ENCODE measurements around the gene KIRREL3.

The KIRREL3 gene

GRCh38 chr11:126992804-126993111 lies 7.8 kb downstream of the KIRREL3 start:
- H3K4me3 ChIP-seq, result no peak overlapping the region
- H3K9me3 ChIP-seq (ENCODE audit: low read depth, low read length), result no peaks in the 10 kb centered on the region
- TF ChIP-seq EZH2 (IDR thresholded peaks at IDR 0.05), result no peak
- TF ChIP-seq FOXP2 (optimal IDR thresholded peaks at IDR 0.05; ENCODE audit: control extremely low read depth, extremely low read length, insufficient read depth), result no peak
- TF ChIP-seq POLR2AphosphoS5 (IDR thresholded peaks at IDR 0.05; ENCODE audit: borderline replicate concordance, low read depth, low read length), result no peak
- H3K27ac ChIP-seq, result no peak overlapping the region
- no peak overlapping the region for H3K9ac ChIP-seq (ENCODE audit: insufficient read length)
- no peak for DNase-seq (ENCODE audit: low read depth, low spot score)
- no peaks in the 10 kb centered on the region for H3K36me3 ChIP-seq (ENCODE audit: insufficient read depth, low read length)

DNA sequence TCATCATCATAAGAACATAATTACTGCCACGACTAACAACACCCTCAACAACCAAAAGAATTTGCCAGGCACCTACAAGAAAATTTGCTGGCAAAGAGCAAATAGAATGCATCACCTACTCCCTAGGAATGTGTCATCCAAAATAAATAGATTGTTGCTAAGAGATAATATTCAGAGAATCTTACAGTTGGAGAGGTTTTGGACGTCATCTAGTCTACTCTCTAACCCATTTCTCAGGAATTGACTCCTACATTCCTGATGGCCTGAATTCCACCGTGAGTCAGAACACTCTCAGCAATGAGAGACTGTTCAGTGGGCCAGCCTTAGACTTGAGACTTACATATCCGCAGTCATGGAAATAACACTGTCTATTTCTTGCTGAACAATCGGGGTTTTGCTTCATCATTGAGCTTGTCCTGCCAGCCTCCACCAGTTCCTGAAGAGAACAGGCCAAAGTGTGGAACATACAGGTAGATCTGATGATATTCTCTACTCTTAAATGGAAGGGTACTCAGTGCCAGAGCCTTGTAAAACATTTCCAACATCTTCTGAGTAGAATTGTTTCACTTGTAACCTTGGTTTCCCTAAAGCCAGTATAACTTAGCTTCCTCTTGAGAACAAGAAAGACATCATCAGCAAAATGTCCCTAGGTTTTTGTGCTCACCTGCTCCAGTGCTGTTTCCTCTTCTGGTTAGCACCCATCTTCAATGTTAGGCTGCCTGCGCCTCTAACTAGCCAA lies 8.3 kb downstream of the KIRREL3 start:
- Histone ChIP-seq H3K9me3 (ENCODE audit: low read depth, low read length) (no peaks in the 10 kb centered on the region), H3K27ac (no peak overlapping the region), H3K4me3 (no peak overlapping the region), H3K36me3 (ENCODE audit: insufficient read depth, low read length) (no peaks in the 10 kb centered on the region), H3K9ac (ENCODE audit: insufficient read length) (no peak overlapping the region)
- no peak for DNase-seq (ENCODE audit: low read depth, low spot score)
- TF ChIP-seq FOXP2 (optimal IDR thresholded peaks at IDR 0.05; ENCODE audit: control extremely low read depth, extremely low read length, insufficient read depth) (no peak), EZH2 (IDR thresholded peaks at IDR 0.05) (no peak), POLR2AphosphoS5 (IDR thresholded peaks at IDR 0.05; ENCODE audit: borderline replicate concordance, low read depth, low read length) (no peak)

DNA sequence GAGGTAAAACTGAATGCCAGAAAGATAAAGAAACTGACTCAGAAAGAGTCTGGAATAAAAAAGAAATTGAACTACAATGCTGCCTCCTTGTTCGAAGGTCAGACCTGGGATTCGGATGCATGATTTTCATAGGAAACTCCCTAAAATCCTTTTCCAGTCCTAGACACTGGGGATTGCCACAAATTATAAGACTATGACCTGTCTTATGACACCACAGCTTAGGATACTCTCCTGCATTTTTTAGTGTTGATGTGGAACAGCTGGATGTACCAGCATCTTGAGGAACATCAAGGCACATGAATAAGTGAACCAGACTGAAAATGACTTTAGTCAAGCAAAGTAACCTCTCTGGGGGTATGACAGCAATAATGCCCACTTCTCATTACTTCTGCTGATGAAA lies 9.0 kb downstream of the KIRREL3 start:
- no peak for DNase-seq (ENCODE audit: low read depth, low spot score)
- Histone ChIP-seq H3K36me3 (ENCODE audit: insufficient read depth, low read length) (no peaks in the 10 kb centered on the region), H3K27ac (no peak overlapping the region), H3K9me3 (ENCODE audit: low read depth, low read length) (no peaks in the 10 kb centered on the region), H3K4me3 (no peak overlapping the region), H3K9ac (ENCODE audit: insufficient read length) (no peak overlapping the region)
- no peak for TF ChIP-seq POLR2AphosphoS5 (IDR thresholded peaks at IDR 0.05; ENCODE audit: borderline replicate concordance, low read depth, low read length)
- TF ChIP-seq EZH2 (IDR thresholded peaks at IDR 0.05), result no peak
- TF ChIP-seq FOXP2 (optimal IDR thresholded peaks at IDR 0.05; ENCODE audit: control extremely low read depth, extremely low read length, insufficient read depth), result no peak

GRCh38 chr11:126990716-126991480 lies 9.7 kb downstream of the KIRREL3 start:
- H3K9me3 ChIP-seq (ENCODE audit: low read depth, low read length), result no peaks in the 10 kb centered on the region
- no peak overlapping the region for H3K9ac ChIP-seq (ENCODE audit: insufficient read length)
- no peak overlapping the region for H3K4me3 ChIP-seq
- no peaks in the 10 kb centered on the region for H3K36me3 ChIP-seq (ENCODE audit: insufficient read depth, low read length)
- no peak overlapping the region for H3K27ac ChIP-seq
- no peak for TF ChIP-seq POLR2AphosphoS5 (IDR thresholded peaks at IDR 0.05; ENCODE audit: borderline replicate concordance, low read depth, low read length)
- no peak for TF ChIP-seq FOXP2 (optimal IDR thresholded peaks at IDR 0.05; ENCODE audit: control extremely low read depth, extremely low read length, insufficient read depth)
- TF ChIP-seq EZH2 (IDR thresholded peaks at IDR 0.05), result no peak
- DNase-seq (ENCODE audit: low read depth, low spot score), result no peak

GRCh38 chr11:126989942-126990715 lies 10.4 kb downstream of the KIRREL3 start:
- peak; percentile 34 for DNase-seq (ENCODE audit: low read depth, low spot score)
- TF ChIP-seq FOXP2 (optimal IDR thresholded peaks at IDR 0.05; ENCODE audit: control extremely low read depth, extremely low read length, insufficient read depth) (peak; percentile 41), POLR2AphosphoS5 (IDR thresholded peaks at IDR 0.05; ENCODE audit: borderline replicate concordance, low read depth, low read length) (no peak)
- no peaks in the 10 kb centered on the region for H3K9me3 ChIP-seq (ENCODE audit: low read depth, low read length)
- H3K27ac ChIP-seq, result no peak overlapping the region
- H3K4me3 ChIP-seq, result no peak overlapping the region
- H3K36me3 ChIP-seq (ENCODE audit: insufficient read depth, low read length), result no peaks in the 10 kb centered on the region
- no peak overlapping the region for H3K9ac ChIP-seq (ENCODE audit: insufficient read length)

- no peak overlapping the region for H3K4me3 ChIP-seq
- DNase-seq (ENCODE audit: low read depth, low spot score), result no peak
- H3K9me3 ChIP-seq (ENCODE audit: low read depth, low read length), result no peaks in the 10 kb centered on the region
- TF ChIP-seq FOXP2 (optimal IDR thresholded peaks at IDR 0.05; ENCODE audit: control extremely low read depth, extremely low read length, insufficient read depth), result no peak
- TF ChIP-seq POLR2AphosphoS5 (IDR thresholded peaks at IDR 0.05; ENCODE audit: borderline replicate concordance, low read depth, low read length), result no peak
- TF ChIP-seq EZH2 (IDR thresholded peaks at IDR 0.05), result no peak
- H3K36me3 ChIP-seq (ENCODE audit: insufficient read depth, low read length), result no peaks in the 10 kb centered on the region
- no peak overlapping the region for H3K27ac ChIP-seq
- H3K9ac ChIP-seq (ENCODE audit: insufficient read length), result no peak overlapping the region
These were observed 11.9 kb downstream of the KIRREL3 start for GRCh38 chr11:126988655-126989054.

DNA sequence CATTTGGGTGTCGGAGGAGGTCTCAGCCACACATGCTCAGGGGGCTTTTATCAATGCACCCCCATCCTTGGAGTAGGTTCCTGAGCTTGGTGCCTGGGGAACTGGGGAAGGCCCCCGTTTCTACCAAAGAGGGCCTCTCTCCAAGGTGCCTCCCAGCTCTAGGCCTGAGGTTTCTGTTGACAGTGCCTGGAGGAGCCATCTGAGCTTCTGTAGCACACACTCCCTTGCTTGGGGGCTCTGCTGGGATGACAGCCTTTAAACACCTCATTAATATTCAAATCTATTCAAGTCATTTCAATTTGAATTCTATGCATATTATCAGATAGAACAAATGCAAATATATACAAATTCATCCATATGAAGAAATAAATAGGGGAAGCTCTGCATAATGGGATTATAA lies 18.9 kb downstream of the KIRREL3 start:
- Histone ChIP-seq H3K9ac (ENCODE audit: insufficient read length) (no peak overlapping the region), H3K36me3 (ENCODE audit: insufficient read depth, low read length) (no peaks in the 10 kb centered on the region), H3K27ac (peak overlapping the region; percentile 9; the same call in 1 of the 2 replicates), H3K9me3 (ENCODE audit: low read depth, low read length) (no peaks in the 10 kb centered on the region), H3K4me3 (no peak overlapping the region)
- peak; percentile 96 for TF ChIP-seq FOXP2 (optimal IDR thresholded peaks at IDR 0.05; ENCODE audit: control extremely low read depth, extremely low read length, insufficient read depth)
- no peak for TF ChIP-seq EZH2 (IDR thresholded peaks at IDR 0.05)
- DNase-seq (ENCODE audit: low read depth, low spot score), result peak; percentile 70

DNA sequence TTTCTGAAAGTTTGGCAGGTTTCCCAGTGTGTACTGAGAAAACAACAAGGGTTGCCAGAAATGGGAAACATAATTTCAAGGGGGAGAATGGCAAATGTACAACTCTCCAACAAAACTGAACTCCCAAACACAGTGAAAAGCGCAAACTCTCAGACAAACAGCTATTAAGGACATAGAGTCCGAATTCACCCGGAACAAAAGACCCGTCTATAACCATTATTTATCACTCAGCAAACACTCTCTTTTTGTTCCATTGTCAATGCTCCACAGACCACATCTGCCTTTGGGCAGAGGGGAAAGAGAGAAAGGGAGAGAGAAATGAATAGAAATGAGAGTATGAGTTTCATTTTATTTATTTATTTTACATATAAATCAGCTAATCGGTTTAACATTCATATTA lies 21.7 kb downstream of the KIRREL3 start:
- H3K36me3 ChIP-seq (ENCODE audit: insufficient read depth, low read length), result no peaks in the 10 kb centered on the region
- TF ChIP-seq FOXP2 (optimal IDR thresholded peaks at IDR 0.05; ENCODE audit: control extremely low read depth, extremely low read length, insufficient read depth), result no peak
- TF ChIP-seq EZH2 (IDR thresholded peaks at IDR 0.05), result no peak
- no peak for TF ChIP-seq POLR2AphosphoS5 (IDR thresholded peaks at IDR 0.05; ENCODE audit: borderline replicate concordance, low read depth, low read length)
- no peaks in the 10 kb centered on the region for H3K9me3 ChIP-seq (ENCODE audit: low read depth, low read length)
- H3K9ac ChIP-seq (ENCODE audit: insufficient read length), result no peak overlapping the region
- DNase-seq (ENCODE audit: low read depth, low spot score), result no peak
- no peak overlapping the region for H3K4me3 ChIP-seq
- H3K27ac ChIP-seq, result no peak overlapping the region

Data from SK-N-MC (cell line).